ENCODE measurements around the gene MDM2. TPM values are rescaled to one million over a fixed set of nuclear protein-coding genes. Genes with fewer than 3 reads are reported as not detected.

Gene MDM2
- total and polyA plus RNA-seq, 2 of the 8 experiments (the other 6 are each of a cell fraction or from before 2014, with no cell fraction given): 15.1 to 115 TPM

- Histone ChIP-seq H3K23ac (ENCODE audit: insufficient read length) (no peak overlapping the region), H3K18ac (ENCODE audit: extremely low read depth, low read length) (no peak overlapping the region), H2BK12ac (ENCODE audit: low read depth, low read length) (no peak overlapping the region), H3K23me2 (ENCODE audit: low read depth, low read length) (no peaks in the 10 kb centered on the region), H3K56ac (replicated peaks; ENCODE audit: insufficient read length, low read depth, low read length) (no peak overlapping the region), H2BK15ac (ENCODE audit: low read length) (no peak overlapping the region), H3K9ac (replicated peaks in 1 of 4; ENCODE audit: extremely low read depth in 1 of 4, low read depth in 3 of 4, low read length in 3 of 4) (no peak overlapping the region), H3K9me3 (ENCODE audit: insufficient read depth in 2 of 2, low read depth in 1 of 2, low read length in 1 of 2) (no peaks in the 10 kb centered on the region), H3K27ac (ENCODE audit: low read depth, low read length) (no peak overlapping the region), H4K20me1 (replicated peaks in 1 of 2; ENCODE audit: control insufficient read depth in 1 of 2, insufficient read depth in 2 of 2, low read length in 2 of 2) (peaks cover 2 to 7% of the 10 kb centered on the region in 2 experiments), H3K27me3 (replicated peaks in 1 of 4; ENCODE audit: control insufficient read depth in 3 of 4, extremely low read depth in 1 of 4, insufficient read depth in 3 of 4, low read length in 3 of 4) (no peaks in the 10 kb centered on the region), H4K8ac (ENCODE audit: extremely low read depth, insufficient read depth, low read length) (no peak overlapping the region), H3K4ac (replicated peaks; ENCODE audit: insufficient read length, low read depth, low read length) (no peak overlapping the region), H2BK5ac (ENCODE audit: low read depth, low read length) (no peak overlapping the region), H3K4me2 (ENCODE audit: insufficient read depth in 1 of 2, low read depth in 2 of 2, low read length in 2 of 2) (no peak overlapping the region), H3K4me1 (replicated peaks in 1 of 4; ENCODE audit: control insufficient read depth in 3 of 4, insufficient read depth in 4 of 4, low read length in 3 of 4) (no peaks in the 10 kb centered on the region), H3K36me3 (ENCODE audit: control insufficient read depth in 2 of 4, insufficient read depth in 4 of 4, low read length in 3 of 4) (peaks cover 16 to 83% (median 50%) of the 10 kb centered on the region in 4 experiments), H2BK120ac (replicated peaks; ENCODE audit: low read depth, low read length) (no peak overlapping the region), H2BK20ac (ENCODE audit: low read length) (no peak overlapping the region), H3K4me3 (ENCODE audit: extremely low read depth in 1 of 4, insufficient read depth in 2 of 4, low read depth in 3 of 4, low read length in 4 of 4) (no peak overlapping the region), H2AK5ac (ENCODE audit: low read depth, low read length) (no peak overlapping the region), H4K5ac (ENCODE audit: insufficient read length, low read depth, low read length) (no peak overlapping the region), H2AFZ (ENCODE audit: low read length) (no peak overlapping the region), H3K14ac (ENCODE audit: insufficient read length) (no peak overlapping the region), H3K79me1 (ENCODE audit: low read depth, low read length) (no peaks in the 10 kb centered on the region; the same call in 1 of the 2 replicates), H3K79me2 (ENCODE audit: control insufficient read depth in 1 of 2, insufficient read depth in 2 of 2, low read length in 2 of 2) (peaks cover 0 to 78% of the 10 kb centered on the region in 2 experiments; a peak in 3 of 4 replicates), H4K91ac (replicated peaks; ENCODE audit: insufficient read length, low read length) (no peak overlapping the region)
- DNase-seq (ENCODE audit: low read depth in 1 of 2, low spot score in 2 of 2): no peak
- CTCF ChIA-PET (ENCODE audit: partially characterized antibody): interaction anchor here (0.9 to 3.7 kb wide), 2 partner anchors 13 to 15 kb away, joined by 5 to 29 read pairs; no protein-coding TSS in a partner anchor
- TF ChIP-seq SIRT6 (IDR thresholded peaks at IDR 0.05; ENCODE audit: low read length): no peak
- no peak for FAIRE-seq
- POLR2A ChIA-PET (ENCODE audit: partially characterized antibody): interaction anchor here (0.8 to 2.3 kb wide), 6 partner anchors 11 to 101 kb away, joined by 3 to 12 read pairs (median 4); no protein-coding TSS in a partner anchor
- WGBS, 2 experiments (ENCODE audit: extremely low coverage in 1 of 2, insufficient coverage in 1 of 2, insufficient read length in 1 of 2, insufficient replicate concordance in 2 of 2, low coverage in 1 of 2, low lambda C conversion rate in 2 of 2, missing lambda C conversion rate in 1 of 2): 88% methylated on average over 5 of the region's 5 CpGs; no CpG with 5 or more reads in 1 of the 2 experiments
These were observed 7.4 kb downstream of the MDM2 start for GRCh38 chr12:68815232-68815927.

Measured in H1 (cell line).